Kidney (tissue), 14 donors: ENCODE data around the gene RNASEH2C. TPM values are rescaled to one million over a fixed set of nuclear protein-coding genes. Genes with fewer than 3 reads are reported as not detected.

ENCODE experiments used
- DNase-seq, 5 donors: peaks; one replicate each; pipeline ENCODE4 v3.0.0-alpha.2; 2013 to 2020
- FAIRE-seq: peaks from 2 replicates; lab custom pipeline; 2012; peaks lifted over from hg19 to GRCh38; lab: Jason Lieb, UNC
- H3K27ac ChIP-seq, 2 donors: one replicate each; pipeline ENCODE4 v1.7.0; 2013; ENCODE audit warnings: low read depth in 2 of 2, low read length in 2 of 2, inconsistent platforms in 1 of 2
- H3K27me3 ChIP-seq: one replicate; pipeline ENCODE4 v1.7.1; 2013; ENCODE audit warnings: low read length, inconsistent platforms; ENCODE audit not compliant: control insufficient read depth, insufficient read depth
- H3K36me3 ChIP-seq, 3 donors: one replicate each; pipeline versions ENCODE4 v1.7.0 to v1.7.1; 2013; ENCODE audit warnings: low read length in 3 of 3, control low read depth in 1 of 3, inconsistent platforms in 1 of 3; ENCODE audit not compliant: insufficient read depth in 3 of 3, control insufficient read depth in 2 of 3
- H3K4me1 ChIP-seq, 3 donors: one replicate each; pipeline versions ENCODE4 v1.7.0 to v1.7.1; 2013; ENCODE audit warnings: low read length in 3 of 3, inconsistent platforms in 1 of 3, low read depth in 1 of 3; ENCODE audit not compliant: control insufficient read depth in 2 of 3, insufficient read depth in 2 of 3
- H3K4me3 ChIP-seq, 3 donors: one replicate each; pipeline versions ENCODE4 v1.7.0 to v1.8.1; 2013; ENCODE audit warnings: low read length in 3 of 3, control low read depth in 1 of 3, inconsistent platforms in 1 of 3
- H3K9ac ChIP-seq, 3 donors: one replicate each; pipeline versions ENCODE4 v1.7.0 to v1.7.1; 2013; ENCODE audit warnings: low read length in 3 of 3, control low read depth in 1 of 3, inconsistent platforms in 1 of 3
- H3K9me3 ChIP-seq, 3 donors: one replicate each; pipeline versions ENCODE4 v1.7.0 to v1.7.1; 2013; ENCODE audit warnings: low read length in 3 of 3, control low read depth in 1 of 3, inconsistent platforms in 1 of 3; ENCODE audit not compliant: control insufficient read depth in 2 of 3, insufficient read depth in 1 of 3
- intact Hi-C: fragments of 100-400 bp; cut with DNase I; formaldehyde crosslinking; loops from one replicate; pipeline ENCODE4 v1.11.1; 2022
- polyA plus RNA-seq: library from polyadenylated mRNA; stranded (reverse); fragments of 350-450 nt; fragmentation: Illumina TruSeq; extraction: RNeasy Lipid Tissue Mini Kit (QIAGEN cat#74804); gene quantifications from one replicate; pipeline ENCODE4 v1.2.3, GENCODE V29; 2014; ENCODE audit warnings: low read depth, low replicate concordance; ENCODE audit not compliant: insufficient read depth
- total RNA-seq: library from RNA; stranded (reverse); fragmentation: NEBNext Ultra II Directional; extraction: Animal tissue kit (Norgen Biotek cat#: 25700); gene quantifications from one replicate; pipeline ENCODE4 v1.2.1, GENCODE V29; 2021
- TF ChIP-seq, protein P1 (sequence below): IDR thresholded peaks from 3 replicates; pipeline ENCODE4 v1.5.1; 2012; ENCODE audit warnings: mild to moderate bottlenecking, moderate library complexity, borderline replicate concordance; ENCODE audit not compliant: insufficient read depth; ENCODE audit errors: extremely low read depth
- donor health status: control.
- donor health status: control.
- donor health status: control.
- donor health status: control.
- donor health status: control.
- donor health status: DM: yes; HTN: yes; CAD: no.
- donor health status: Normal renal cell carcinoma (clear cell type).

The RNASEH2C gene
- total and polyA plus RNA-seq, 2 donors from 2014 or later: 43.7 to 129 TPM

DNA sequence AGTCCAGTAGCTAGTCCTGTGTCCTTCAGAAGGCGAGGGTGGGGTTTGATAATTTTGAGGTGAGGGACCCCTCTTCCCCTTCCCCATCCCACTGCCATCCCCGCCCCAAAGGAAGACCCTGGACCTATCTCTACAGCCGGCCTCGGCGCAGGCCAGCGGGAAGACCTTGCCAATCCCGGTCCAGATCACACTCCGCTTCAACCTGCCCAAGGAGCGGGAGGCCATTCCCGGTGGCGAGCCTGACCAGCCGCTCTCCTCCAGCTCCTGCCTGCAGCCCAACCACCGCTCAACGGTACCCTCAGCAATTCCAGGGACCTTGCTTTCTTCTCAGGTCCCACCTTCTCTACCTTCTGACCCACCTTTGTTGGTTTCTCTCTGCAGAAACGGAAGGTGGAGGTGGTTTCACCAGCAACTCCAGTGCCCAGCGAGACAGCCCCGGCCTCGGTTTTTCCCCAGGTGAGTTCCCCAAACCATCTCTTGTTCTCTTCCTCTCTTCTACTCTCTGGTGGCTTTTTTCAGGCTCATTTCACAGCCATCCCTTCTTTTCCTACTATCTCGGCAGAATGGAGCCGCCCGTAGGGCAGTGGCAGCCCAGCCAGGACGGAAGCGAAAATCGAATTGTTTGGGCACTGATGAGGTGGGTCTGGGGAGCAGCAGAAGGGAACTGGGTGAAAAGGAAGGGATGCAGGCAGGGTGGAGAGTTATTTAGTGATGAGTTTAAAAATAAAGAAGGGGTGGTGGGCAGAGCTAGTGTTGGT is 7.2 kb downstream of the RNASEH2C start:
- peak overlapping the region in 1 of 3 donors; percentile 90 for H3K9ac ChIP-seq
- DNase-seq (peak in 1 of 5 donors; percentile 78), FAIRE-seq (no peak)
- H3K9me3 ChIP-seq: no peaks in the 10 kb centered on the region
- no peaks in the 10 kb centered on the region for H3K27me3 ChIP-seq
- TF ChIP-seq, protein P1, sequence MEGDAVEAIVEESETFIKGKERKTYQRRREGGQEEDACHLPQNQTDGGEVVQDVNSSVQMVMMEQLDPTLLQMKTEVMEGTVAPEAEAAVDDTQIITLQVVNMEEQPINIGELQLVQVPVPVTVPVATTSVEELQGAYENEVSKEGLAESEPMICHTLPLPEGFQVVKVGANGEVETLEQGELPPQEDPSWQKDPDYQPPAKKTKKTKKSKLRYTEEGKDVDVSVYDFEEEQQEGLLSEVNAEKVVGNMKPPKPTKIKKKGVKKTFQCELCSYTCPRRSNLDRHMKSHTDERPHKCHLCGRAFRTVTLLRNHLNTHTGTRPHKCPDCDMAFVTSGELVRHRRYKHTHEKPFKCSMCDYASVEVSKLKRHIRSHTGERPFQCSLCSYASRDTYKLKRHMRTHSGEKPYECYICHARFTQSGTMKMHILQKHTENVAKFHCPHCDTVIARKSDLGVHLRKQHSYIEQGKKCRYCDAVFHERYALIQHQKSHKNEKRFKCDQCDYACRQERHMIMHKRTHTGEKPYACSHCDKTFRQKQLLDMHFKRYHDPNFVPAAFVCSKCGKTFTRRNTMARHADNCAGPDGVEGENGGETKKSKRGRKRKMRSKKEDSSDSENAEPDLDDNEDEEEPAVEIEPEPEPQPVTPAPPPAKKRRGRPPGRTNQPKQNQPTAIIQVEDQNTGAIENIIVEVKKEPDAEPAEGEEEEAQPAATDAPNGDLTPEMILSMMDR: no peak
- H3K27ac ChIP-seq: no peak overlapping the region
- H3K4me1 ChIP-seq: peaks cover 0 to 10% (median 0%) of the 10 kb centered on the region in 3 donors
- intact Hi-C loops: loop anchor here (10.0 kb wide), 1 partner anchor 101 kb away; no protein-coding TSS in a partner anchor
- peaks cover 10 to 44% (median 34%) of the 10 kb centered on the region in 3 donors for H3K36me3 ChIP-seq
- peak overlapping the region in 2 of 3 donors; percentile 89 to 92 for H3K4me3 ChIP-seq

DNA sequence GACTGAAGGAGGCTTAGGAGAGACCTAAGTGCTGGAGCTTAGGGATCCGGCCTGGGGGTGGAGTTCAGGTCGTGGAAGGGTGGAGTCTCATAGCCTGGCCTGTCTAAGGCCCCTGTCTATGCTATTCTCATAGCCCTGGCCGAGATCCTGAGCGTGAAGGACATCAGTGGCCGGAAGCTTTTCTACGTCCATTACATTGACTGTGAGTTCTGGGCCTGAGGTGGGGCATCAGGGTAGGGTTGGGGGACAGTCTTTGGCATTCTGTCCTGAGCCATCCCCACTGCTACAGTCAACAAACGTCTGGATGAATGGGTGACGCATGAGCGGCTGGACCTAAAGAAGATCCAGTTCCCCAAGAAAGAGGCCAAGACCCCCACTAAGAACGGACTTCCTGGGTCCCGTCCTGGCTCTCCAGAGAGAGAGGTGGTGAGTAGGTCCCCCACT is 7.9 kb downstream of the RNASEH2C start:
- Histone ChIP-seq H3K27ac (peak overlapping the region; percentile 100), H3K9me3 (no peaks in the 10 kb centered on the region), H3K36me3 (peaks cover 10 to 37% (median 29%) of the 10 kb centered on the region in 3 donors), H3K4me3 (peak overlapping the region; percentile 84 to 92 (median 89)), H3K4me1 (peaks cover 0 to 7% (median 0%) of the 10 kb centered on the region in 3 donors), H3K9ac (peak overlapping the region; percentile 75 to 90 (median 80)), H3K27me3 (no peaks in the 10 kb centered on the region)
- FAIRE-seq (no peak), DNase-seq (no peak)
- intact Hi-C loops: loop anchor here (10.0 kb wide), 1 partner anchor 102 kb away; no protein-coding TSS in a partner anchor
- TF ChIP-seq, protein P1: no peak

DNA sequence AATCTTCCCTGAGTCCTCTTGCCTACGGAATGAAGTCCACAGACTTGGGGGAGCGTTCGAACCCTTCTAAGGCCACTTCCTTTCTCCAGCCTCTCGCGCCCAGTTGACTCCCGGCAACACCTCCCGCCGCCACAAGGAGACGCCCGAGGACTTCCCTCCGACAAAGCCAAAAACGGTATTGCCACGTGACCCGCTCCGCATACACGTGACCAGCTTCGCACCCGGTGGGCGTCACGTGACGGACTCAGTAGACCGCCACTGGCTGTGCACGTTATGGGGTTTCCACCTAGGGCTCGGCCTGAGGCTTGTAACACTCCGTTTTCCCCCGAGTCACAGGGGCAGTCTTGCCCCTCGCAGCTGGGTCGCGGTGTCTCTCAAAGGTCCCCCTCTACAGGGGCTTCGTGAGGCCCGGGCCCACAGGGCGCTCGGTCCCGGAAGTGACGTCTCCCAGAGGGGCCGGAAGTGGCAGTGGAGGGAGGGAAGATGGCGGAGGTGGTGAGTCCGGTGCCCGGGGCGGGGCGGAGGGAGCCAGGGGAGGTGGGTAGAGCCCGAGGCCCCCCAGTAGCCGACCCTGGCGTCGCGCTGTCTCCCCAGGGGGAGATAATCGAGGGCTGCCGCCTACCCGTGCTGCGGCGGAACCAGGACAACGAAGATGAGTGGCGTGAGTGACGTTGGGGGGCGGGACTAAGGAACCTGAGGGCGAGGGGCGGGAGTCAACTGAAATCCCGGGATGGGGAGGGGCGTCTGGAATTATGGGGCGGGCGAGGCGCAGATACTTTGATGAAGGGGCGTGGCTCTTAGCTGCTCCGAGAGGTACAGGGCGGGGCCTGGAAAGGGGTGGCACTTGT is 8.6 kb downstream of the RNASEH2C start, which contains the start of gene KAT5:
TSS of gene KAT5 (plus strand) at position 468 of the 848 bp plus-strand sequence. CDS start at position 484, 16 bp downstream.
- TF ChIP-seq, protein P1: peak; percentile 99
- peak within 1 kb of the TSS; percentile 80 to 91 (median 90) for H3K9ac ChIP-seq
- peaks cover 10 to 30% (median 22%) of the 10 kb centered on the region in 3 donors for H3K36me3 ChIP-seq
- DNase-seq: peak; percentile 99 to 100 (median 99)
- peak within 1 kb of the TSS; percentile 100 for H3K27ac ChIP-seq
- intact Hi-C loops: loop anchor here (10.0 kb wide), 1 partner anchor 103 kb away; no protein-coding TSS in a partner anchor
- H3K9me3 ChIP-seq: no peaks in the 10 kb centered on the region
- H3K27me3 ChIP-seq: no peaks in the 10 kb centered on the region
- peak within 1 kb of the TSS; percentile 84 to 92 (median 89) for H3K4me3 ChIP-seq
- H3K4me1 ChIP-seq: peaks cover 0 to 7% (median 0%) of the 10 kb centered on the region in 3 donors
- FAIRE-seq: no peak
